Osteoblast (primary cell): ENCODE measurements around the gene SLC16A9. TPM values are rescaled to one million over a fixed set of nuclear protein-coding genes. Genes with fewer than 3 reads are reported as not detected.
"Not testable (repeated sequence)": the region's sequence is repeated elsewhere in the genome, so short reads cannot be mapped to it uniquely, and the experiment has no call there.

Experiments
- DNase-seq: peaks from one replicate; pipeline ENCODE4 v3.0.0; 2011; ENCODE audit warnings: low spot score, mixed read lengths; ENCODE audit not compliant: insufficient read length; ENCODE audit errors: missing footprints
- H2AFZ ChIP-seq: 2 replicates; pipeline ENCODE4 v1.6.0; 2011; ENCODE audit warnings: mild to moderate bottlenecking, low read length
- H3K27ac ChIP-seq: 2 replicates; pipeline ENCODE4 v1.5.1; 2011; ENCODE audit warnings: mild to moderate bottlenecking, low read depth, low read length, moderate library complexity
- H3K27me3 ChIP-seq: 2 replicates; pipeline ENCODE4 v1.6.0; 2012; ENCODE audit warnings: mild to moderate bottlenecking, control low read depth, inconsistent platforms, low read length, moderate library complexity; ENCODE audit not compliant: insufficient read depth
- H3K36me3 ChIP-seq: 2 replicates; pipeline ENCODE4 v1.5.1; 2011; ENCODE audit warnings: mild to moderate bottlenecking, low read length, control low read depth, moderate library complexity; ENCODE audit not compliant: insufficient read depth
- H3K4me1 ChIP-seq: 2 replicates; pipeline ENCODE4 v1.5.1; 2011; ENCODE audit warnings: mild to moderate bottlenecking, low read length, control low read depth, moderate library complexity; ENCODE audit not compliant: insufficient read depth
- H3K4me2 ChIP-seq: 2 replicates; pipeline ENCODE4 v1.6.0; 2011; ENCODE audit warnings: mild to moderate bottlenecking, low read length; ENCODE audit not compliant: insufficient read depth
- H3K4me3 ChIP-seq: fragments of 200-600 bp; sonication (generic); 3 replicates; pipeline ENCODE4 v1.5.1; 2012; ENCODE audit warnings: mild to moderate bottlenecking, low read length, inconsistent platforms; ENCODE audit not compliant: insufficient read depth
- H3K79me2 ChIP-seq: 2 replicates; pipeline ENCODE4 v1.6.0; 2012; ENCODE audit warnings: mild to moderate bottlenecking, low read length, control low read depth, inconsistent platforms; ENCODE audit not compliant: insufficient read depth
- H3K9me3 ChIP-seq: 2 replicates; pipeline ENCODE4 v1.5.1; 2011; ENCODE audit warnings: low read depth, low read length, control low read depth
- H4K20me1 ChIP-seq: 2 replicates; pipeline ENCODE4 v1.6.0; 2012; ENCODE audit warnings: mild to moderate bottlenecking, low read length, control low read depth; ENCODE audit not compliant: insufficient read depth
- total RNA-seq: library from RNA; depleted of rRNA; stranded (reverse); fragments of >200 nt; gene quantifications from 2 replicates; pipeline ENCODE4 v1.2.3, GENCODE V29; 2012
- TF ChIP-seq, protein P1 (sequence below): IDR thresholded peaks from 2 replicates; pipeline ENCODE4 v1.5.1; 2011; ENCODE audit warnings: mild to moderate bottlenecking, low read depth, low read length, moderate library complexity; ENCODE audit errors: extremely low read depth

The SLC16A9 gene
- total RNA-seq, 1 donor = 0.72 TPM

DNA sequence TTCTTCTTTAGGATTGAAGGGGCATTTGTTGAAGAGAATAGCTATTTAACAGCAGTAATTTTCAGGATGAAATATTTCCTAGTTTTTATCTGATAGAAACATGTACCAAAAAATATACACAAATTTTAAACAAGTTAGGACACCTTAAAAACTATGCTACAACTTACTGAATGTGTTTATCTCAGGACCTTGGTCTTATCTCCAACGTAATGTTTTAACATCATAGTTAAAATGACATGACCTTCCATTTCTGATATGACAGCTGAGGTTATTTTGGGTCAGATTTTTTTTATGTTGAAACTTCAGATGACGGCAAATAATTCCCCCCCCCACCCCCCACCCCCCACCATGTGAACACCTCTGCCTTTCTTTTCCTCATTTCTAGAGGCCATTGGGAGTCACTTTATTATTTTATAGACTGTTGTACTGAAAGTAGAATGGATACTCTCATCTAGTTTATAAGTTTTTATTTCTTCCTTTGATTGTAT, 35.6 kb upstream of the SLC16A9 start:
- H3K9me3 ChIP-seq = no peaks in the 10 kb centered on the region
- no peaks in the 10 kb centered on the region for H3K79me2 ChIP-seq
- no peaks in the 10 kb centered on the region for H3K27me3 ChIP-seq
- no peak for DNase-seq
- TF ChIP-seq, protein P1, sequence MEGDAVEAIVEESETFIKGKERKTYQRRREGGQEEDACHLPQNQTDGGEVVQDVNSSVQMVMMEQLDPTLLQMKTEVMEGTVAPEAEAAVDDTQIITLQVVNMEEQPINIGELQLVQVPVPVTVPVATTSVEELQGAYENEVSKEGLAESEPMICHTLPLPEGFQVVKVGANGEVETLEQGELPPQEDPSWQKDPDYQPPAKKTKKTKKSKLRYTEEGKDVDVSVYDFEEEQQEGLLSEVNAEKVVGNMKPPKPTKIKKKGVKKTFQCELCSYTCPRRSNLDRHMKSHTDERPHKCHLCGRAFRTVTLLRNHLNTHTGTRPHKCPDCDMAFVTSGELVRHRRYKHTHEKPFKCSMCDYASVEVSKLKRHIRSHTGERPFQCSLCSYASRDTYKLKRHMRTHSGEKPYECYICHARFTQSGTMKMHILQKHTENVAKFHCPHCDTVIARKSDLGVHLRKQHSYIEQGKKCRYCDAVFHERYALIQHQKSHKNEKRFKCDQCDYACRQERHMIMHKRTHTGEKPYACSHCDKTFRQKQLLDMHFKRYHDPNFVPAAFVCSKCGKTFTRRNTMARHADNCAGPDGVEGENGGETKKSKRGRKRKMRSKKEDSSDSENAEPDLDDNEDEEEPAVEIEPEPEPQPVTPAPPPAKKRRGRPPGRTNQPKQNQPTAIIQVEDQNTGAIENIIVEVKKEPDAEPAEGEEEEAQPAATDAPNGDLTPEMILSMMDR = no peak
- no peaks in the 10 kb centered on the region for H4K20me1 ChIP-seq
- no peak overlapping the region for H3K4me2 ChIP-seq
- H2AFZ ChIP-seq = no peak overlapping the region
- H3K4me1 ChIP-seq = no peaks in the 10 kb centered on the region
- H3K36me3 ChIP-seq = no peaks in the 10 kb centered on the region
- H3K27ac ChIP-seq = no peak overlapping the region
- no peak overlapping the region for H3K4me3 ChIP-seq

DNA sequence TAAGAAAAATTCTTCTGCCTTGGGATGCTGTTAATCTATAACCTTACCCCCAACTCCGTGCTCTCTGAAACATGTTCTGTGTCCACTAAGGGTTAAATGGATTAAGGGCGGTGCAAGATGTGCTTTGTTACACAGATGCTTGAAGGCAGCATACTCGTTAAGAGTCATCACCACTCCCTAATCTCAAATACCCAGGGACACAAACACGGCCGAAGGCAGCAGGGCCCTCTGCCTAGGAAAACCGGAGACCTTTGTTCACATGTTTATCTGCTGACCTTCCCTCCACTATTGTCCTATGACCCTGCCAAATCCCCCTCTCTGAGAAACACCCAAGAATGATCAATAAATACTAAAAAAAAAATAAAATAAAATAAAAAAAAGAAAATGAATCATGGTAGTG, 35.1 kb upstream of the SLC16A9 start:
- H3K27ac ChIP-seq, H3K4me2 ChIP-seq, H3K27me3 ChIP-seq, H3K4me3 ChIP-seq, H4K20me1 ChIP-seq, H2AFZ ChIP-seq, H3K4me1 ChIP-seq, H3K9me3 ChIP-seq, H3K79me2 ChIP-seq, DNase-seq, H3K36me3 ChIP-seq: not testable (repeated sequence)

DNA sequence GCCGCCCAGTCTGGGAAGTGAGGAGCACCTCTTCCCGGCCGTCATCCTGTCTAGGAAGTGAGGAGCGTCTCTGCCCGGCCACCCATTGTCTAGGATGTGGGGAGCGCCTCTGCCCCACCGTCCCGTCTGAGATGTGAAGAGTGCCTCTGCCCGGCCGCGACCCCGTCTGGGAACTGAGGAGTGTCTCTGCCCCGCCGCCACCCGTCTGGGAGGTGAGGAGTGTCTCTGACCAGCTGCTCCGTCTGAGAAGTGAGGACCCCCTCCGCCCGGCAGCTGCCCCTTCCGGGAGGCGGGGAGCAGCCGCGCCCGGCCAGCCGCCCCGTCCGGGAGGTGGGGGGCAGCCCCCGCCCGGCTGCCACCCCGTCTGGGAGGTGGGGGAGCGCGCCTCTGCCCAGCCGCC, 34.5 kb upstream of the SLC16A9 start:
- not testable (repeated sequence) for H4K20me1 ChIP-seq, H3K4me3 ChIP-seq, H3K79me2 ChIP-seq, H3K27ac ChIP-seq, H3K36me3 ChIP-seq, H3K27me3 ChIP-seq, H3K4me2 ChIP-seq, H2AFZ ChIP-seq, DNase-seq, H3K9me3 ChIP-seq, H3K4me1 ChIP-seq

DNA sequence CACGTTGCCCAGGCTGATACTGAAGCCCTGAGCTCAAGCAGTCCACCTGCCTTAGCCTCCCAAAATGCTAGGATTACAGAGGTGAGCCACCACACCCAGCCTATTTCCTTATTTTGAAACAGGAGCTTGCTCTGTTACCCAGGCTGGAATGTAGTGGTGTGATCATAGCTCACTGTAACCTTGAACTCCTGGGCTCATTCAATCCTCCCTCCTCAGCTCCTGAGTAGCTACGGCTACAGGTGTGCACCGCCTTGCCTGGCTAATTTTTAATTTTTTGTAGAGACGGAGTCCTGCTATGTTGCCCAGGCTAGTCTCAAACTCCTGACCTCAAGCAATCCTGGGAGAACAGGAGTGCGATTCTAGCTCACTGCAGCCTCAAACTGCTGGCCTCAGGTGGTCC, 31.9 kb upstream of the SLC16A9 start:
- H3K27me3 ChIP-seq = peaks cover 3% of the 10 kb centered on the region
- H3K4me2 ChIP-seq = no peak overlapping the region
- no peaks in the 10 kb centered on the region for H3K9me3 ChIP-seq
- H3K4me1 ChIP-seq = no peaks in the 10 kb centered on the region
- TF ChIP-seq, protein P1 = no peak
- H3K79me2 ChIP-seq = no peaks in the 10 kb centered on the region
- no peak overlapping the region for H3K27ac ChIP-seq
- H4K20me1 ChIP-seq = no peaks in the 10 kb centered on the region
- H3K4me3 ChIP-seq = no peak overlapping the region
- no peak overlapping the region for H2AFZ ChIP-seq
- no peaks in the 10 kb centered on the region for H3K36me3 ChIP-seq
- no peak for DNase-seq

DNA sequence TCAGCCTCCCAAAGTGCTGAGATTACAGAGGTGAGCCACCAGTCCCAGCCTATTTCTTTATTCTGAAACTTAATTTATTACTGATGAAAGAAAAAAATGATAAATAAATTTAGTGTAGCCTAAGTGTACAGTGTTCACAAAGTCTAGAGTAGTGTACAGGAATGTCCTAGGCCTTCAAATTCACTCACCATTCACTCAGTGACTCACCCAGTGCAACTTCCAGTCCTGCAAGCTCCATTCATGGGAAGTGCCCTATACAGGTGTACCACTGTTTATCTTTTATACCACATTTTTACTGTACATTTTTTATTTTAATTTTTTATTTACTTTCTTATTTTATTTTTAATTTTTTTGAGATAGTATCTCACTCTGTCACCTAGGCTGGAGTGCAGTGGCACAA, 31.4 kb upstream of the SLC16A9 start:
- Histone ChIP-seq H3K79me2 (no peaks in the 10 kb centered on the region), H3K4me2 (no peak overlapping the region), H3K9me3 (no peaks in the 10 kb centered on the region), H3K4me3 (no peak overlapping the region), H2AFZ (no peak overlapping the region), H3K27me3 (peaks cover 3% of the 10 kb centered on the region), H3K36me3 (no peaks in the 10 kb centered on the region), H4K20me1 (no peaks in the 10 kb centered on the region), H3K4me1 (no peaks in the 10 kb centered on the region), H3K27ac (no peak overlapping the region)
- TF ChIP-seq, protein P1 = no peak
- no peak for DNase-seq
